GM12875 (cell line): ENCODE measurements around the gene UTP4.

Source experiments
- H3K4me3 ChIP-seq: one replicate; pipeline ENCODE4 v1.5.1; 2011; ENCODE audit warnings: low read depth, low read length, control low read depth
- CTCF ChIP-seq: IDR thresholded peaks from 2 replicates; pipeline ENCODE4 v1.5.1; 2011; ENCODE audit warnings: low read depth, mild to moderate bottlenecking, control low read depth, inconsistent platforms, low read length, moderate library complexity, borderline replicate concordance; ENCODE audit not compliant: insufficient read depth

The UTP4 gene

GRCh38 chr16:69197573-69197972, 65.1 kb downstream of the UTP4 start:
- H3K4me3 ChIP-seq = no peak overlapping the region
- TF ChIP-seq CTCF = no peak

- H3K4me3 ChIP-seq = no peak overlapping the region
- TF ChIP-seq CTCF = no peak
These were observed 66.9 kb downstream of the UTP4 start for GRCh38 chr16:69199382-69199781.

GRCh38 chr16:69201291-69201690, 68.8 kb downstream of the UTP4 start:
- H3K4me3 ChIP-seq = no peak overlapping the region
- no peak for TF ChIP-seq CTCF

GRCh38 chr16:69201787-69202186, 69.3 kb downstream of the UTP4 start:
- no peak for TF ChIP-seq CTCF
- H3K4me3 ChIP-seq = no peak overlapping the region

GRCh38 chr16:69204172-69204571, 71.7 kb downstream of the UTP4 start:
- no peak overlapping the region for H3K4me3 ChIP-seq
- no peak for TF ChIP-seq CTCF

GRCh38 chr16:69209735-69210134, 77.3 kb downstream of the UTP4 start:
- H3K4me3 ChIP-seq = no peak overlapping the region
- TF ChIP-seq CTCF = no peak

GRCh38 chr16:69217433-69217832, 85.0 kb downstream of the UTP4 start:
- H3K4me3 ChIP-seq = no peak overlapping the region
- no peak for TF ChIP-seq CTCF
